ENCODE data around the gene PRR3.

DNA sequence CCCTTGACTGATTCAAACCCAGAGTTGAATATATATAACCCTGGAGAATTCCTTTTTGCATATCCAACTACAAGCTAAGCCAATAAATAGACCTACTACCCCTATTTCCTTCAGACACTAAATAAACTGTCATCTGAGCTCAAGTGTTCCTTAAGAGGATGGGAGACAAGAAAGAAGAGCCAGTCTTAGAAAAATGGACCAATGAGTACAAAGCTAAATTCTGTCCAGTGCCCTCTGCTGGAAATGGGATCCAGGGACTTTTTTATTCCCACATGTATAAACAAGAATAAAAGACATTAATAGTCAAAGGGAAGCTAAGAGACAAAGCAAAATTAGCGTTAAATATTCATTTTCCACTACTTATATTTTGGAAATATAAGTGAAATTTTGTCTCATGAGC, 55.1 kb downstream of the PRR3 start:
- TF ChIP-seq, protein P1, sequence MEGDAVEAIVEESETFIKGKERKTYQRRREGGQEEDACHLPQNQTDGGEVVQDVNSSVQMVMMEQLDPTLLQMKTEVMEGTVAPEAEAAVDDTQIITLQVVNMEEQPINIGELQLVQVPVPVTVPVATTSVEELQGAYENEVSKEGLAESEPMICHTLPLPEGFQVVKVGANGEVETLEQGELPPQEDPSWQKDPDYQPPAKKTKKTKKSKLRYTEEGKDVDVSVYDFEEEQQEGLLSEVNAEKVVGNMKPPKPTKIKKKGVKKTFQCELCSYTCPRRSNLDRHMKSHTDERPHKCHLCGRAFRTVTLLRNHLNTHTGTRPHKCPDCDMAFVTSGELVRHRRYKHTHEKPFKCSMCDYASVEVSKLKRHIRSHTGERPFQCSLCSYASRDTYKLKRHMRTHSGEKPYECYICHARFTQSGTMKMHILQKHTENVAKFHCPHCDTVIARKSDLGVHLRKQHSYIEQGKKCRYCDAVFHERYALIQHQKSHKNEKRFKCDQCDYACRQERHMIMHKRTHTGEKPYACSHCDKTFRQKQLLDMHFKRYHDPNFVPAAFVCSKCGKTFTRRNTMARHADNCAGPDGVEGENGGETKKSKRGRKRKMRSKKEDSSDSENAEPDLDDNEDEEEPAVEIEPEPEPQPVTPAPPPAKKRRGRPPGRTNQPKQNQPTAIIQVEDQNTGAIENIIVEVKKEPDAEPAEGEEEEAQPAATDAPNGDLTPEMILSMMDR (IDR thresholded peaks at IDR 0.05): peak; percentile 18 to 38 (median 19)
- TF ChIP-seq EP300 (IDR thresholded peaks at IDR 0.05) (no peak), POLR2AphosphoS5 (IDR thresholded peaks at IDR 0.05) (no peak)

Data from esophagus muscularis mucosa (tissue), 4 donors.